ENCODE results near the gene GRB14.

The GRB14 gene

DNA sequence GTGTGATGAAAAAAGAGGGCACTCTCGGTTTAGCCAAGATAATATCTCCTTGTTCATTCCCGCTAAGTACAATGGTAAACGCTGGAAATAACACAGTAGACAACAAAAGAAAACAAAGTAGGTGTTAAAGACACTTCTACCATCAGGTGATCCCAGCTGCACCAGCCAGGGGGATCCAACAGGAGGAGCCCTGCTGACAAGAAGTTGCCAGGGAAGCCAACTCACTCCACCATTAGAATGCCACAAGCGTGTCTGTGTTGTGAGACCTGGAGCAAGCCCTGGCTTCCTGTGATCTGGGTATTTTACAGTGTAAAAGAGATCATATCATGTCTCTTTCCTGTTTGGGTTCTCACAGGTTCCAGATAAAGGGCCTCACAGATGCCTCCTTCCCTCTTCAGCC is 117.0 kb downstream of the GRB14 start:
- Histone ChIP-seq H3K27ac (no peak overlapping the region), H3K4me3 (no peak overlapping the region)
- TF ChIP-seq, protein P1, sequence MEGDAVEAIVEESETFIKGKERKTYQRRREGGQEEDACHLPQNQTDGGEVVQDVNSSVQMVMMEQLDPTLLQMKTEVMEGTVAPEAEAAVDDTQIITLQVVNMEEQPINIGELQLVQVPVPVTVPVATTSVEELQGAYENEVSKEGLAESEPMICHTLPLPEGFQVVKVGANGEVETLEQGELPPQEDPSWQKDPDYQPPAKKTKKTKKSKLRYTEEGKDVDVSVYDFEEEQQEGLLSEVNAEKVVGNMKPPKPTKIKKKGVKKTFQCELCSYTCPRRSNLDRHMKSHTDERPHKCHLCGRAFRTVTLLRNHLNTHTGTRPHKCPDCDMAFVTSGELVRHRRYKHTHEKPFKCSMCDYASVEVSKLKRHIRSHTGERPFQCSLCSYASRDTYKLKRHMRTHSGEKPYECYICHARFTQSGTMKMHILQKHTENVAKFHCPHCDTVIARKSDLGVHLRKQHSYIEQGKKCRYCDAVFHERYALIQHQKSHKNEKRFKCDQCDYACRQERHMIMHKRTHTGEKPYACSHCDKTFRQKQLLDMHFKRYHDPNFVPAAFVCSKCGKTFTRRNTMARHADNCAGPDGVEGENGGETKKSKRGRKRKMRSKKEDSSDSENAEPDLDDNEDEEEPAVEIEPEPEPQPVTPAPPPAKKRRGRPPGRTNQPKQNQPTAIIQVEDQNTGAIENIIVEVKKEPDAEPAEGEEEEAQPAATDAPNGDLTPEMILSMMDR (IDR thresholded peaks at IDR 0.05): no peak
- no peak for DNase-seq (ENCODE audit: low spot score)

DNA sequence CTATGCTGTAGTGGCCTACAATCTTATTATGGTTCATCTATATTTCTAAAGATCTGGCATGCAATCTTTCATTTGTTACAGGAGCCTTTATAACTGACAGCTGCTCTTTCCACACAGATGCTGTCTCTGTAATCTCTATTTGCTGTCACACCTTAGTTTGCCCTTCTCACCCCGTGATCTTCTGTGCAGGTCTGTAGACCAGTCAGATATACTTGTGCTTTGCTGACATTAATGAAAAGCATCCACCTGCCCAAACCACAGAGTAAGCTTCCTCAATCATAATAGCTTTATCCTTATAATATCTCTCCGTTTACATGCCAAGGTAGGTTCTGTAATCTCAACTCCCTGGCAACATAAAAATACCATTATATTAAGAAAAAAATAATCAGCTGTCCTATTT is 122.4 kb downstream of the GRB14 start:
- Histone ChIP-seq H3K27ac (no peak overlapping the region), H3K4me3 (no peak overlapping the region)
- no peak for DNase-seq (ENCODE audit: low spot score)
- TF ChIP-seq, protein P1 (IDR thresholded peaks at IDR 0.05): no peak

DNA sequence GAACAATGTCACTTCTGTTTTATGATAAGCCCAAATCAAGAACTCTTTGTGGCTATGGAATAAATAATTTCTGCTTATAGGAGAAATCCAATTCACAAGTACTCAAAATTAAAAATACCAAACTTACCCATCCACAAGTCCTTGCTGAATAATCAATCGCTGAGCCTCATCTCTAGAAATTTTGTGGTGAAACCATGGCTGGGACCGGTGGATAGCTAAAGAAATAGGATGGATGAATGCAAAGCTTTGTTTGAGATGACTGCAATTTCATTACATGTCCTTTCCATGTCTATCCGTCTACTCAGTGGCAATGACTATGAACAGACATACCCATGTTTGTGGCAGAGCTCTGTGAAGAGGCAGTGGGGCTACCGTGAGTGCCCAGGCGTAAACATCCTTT is 124.4 kb downstream of the GRB14 start:
- DNase-seq (ENCODE audit: low spot score): no peak
- no peak overlapping the region for H3K4me3 ChIP-seq
- TF ChIP-seq, protein P1 (IDR thresholded peaks at IDR 0.05): no peak
- H3K27ac ChIP-seq: no peak overlapping the region

DNA sequence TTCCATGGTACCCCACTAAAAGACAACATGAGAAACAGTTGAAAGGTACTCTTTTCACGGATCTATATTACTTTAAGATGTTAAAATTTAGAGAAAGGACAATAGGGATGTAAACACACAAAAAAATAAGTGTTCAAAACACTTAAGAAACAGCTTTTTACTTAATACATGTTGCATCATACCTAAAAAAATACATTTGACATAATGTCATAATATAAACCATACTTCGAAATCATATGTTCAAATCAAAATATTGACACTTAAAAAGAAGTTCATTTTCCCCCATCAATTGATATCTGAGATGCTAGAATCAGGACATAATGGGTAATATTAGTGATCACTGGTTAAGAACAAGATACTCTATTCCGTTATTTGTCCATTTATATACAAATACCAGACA is 124.9 kb downstream of the GRB14 start:
- TF ChIP-seq, protein P1 (IDR thresholded peaks at IDR 0.05): no peak

DNA sequence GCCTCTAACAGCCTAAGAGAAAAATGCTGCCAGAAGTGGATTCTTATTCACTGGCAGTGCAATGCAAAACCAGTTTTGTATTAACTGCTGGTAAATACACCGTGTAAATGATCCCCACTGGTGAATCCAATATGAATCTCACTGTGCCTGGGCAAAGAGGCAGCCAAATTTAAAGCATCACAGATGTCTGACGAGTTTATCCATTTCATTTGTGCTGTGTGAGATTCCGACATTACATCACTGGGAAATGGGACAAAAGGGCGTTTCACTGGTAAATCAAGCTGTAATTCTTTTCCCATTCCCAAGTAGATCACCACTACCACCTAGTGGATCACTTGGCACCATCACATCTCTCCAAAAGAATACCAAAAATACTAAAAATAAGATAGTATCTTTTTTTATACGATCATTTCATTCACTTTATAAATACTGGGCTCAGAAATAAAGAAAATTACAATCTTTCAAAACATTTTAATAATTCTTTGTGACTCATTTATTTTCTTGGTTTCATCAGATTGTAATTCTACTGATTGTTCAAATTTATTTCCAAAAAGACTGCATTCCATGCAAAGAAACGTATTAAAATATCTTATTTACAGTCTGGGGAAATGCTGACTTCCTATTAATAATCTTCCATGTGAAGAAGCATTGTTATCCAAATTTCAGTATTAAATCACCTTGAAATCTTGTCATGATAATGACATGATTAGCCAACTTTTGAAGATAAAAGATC is 125.6 kb downstream of the GRB14 start:
- TF ChIP-seq, protein P1 (IDR thresholded peaks at IDR 0.05): no peak
- Histone ChIP-seq H3K4me3 (no peak overlapping the region), H3K27ac (no peak overlapping the region)
- DNase-seq (ENCODE audit: low spot score): no peak

More for the DNA sequence above, 124.9 kb downstream of the GRB14 start:
- no peak for DNase-seq (ENCODE audit: low spot score)
- no peak overlapping the region for H3K4me3 ChIP-seq
- no peak overlapping the region for H3K27ac ChIP-seq

DNA sequence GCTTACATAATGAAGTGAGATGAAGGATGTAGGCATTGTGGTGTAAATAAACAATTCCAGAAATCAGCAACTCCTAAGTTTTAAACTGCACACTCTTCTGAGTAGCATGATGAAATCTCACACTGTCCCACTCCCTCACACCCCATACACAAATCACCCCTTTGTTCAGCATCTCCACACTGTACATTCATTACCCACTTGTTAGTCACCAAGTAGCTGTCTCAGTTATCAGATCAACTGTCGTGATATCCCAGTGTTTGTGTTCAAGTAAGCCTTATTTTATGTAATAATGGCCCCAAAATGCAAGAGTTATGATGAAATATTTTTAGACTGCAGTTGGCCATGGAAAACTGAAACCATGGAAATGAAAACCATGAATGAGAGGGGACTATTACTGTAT is 135.7 kb downstream of the GRB14 start:
- TF ChIP-seq, protein P1 (IDR thresholded peaks at IDR 0.05): no peak
- no peak overlapping the region for H3K4me3 ChIP-seq
- no peak for DNase-seq (ENCODE audit: low spot score)
- no peak overlapping the region for H3K27ac ChIP-seq

DNA sequence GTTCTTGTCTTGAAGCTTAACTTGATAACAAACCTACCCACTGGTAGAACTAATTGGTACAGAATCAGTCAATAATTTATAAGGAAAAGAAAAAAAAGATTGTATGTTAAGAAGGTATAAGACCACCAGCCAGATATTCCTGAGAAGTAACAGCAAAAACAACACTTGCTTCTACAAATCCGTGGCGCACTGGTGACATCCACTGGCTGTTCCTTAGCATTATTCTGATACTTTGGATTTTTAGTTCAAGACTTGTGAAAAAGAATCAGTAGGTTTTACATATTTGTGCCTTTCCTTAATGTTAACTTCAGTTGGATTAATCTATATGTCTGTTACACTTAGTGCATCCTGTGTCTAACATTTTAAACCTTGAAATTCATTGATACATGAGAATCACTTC is 141.8 kb downstream of the GRB14 start:
- TF ChIP-seq, protein P1 (IDR thresholded peaks at IDR 0.05): no peak
- DNase-seq (ENCODE audit: low spot score): no peak
- Histone ChIP-seq H3K27ac (no peak overlapping the region), H3K4me3 (no peak overlapping the region)
